ENCODE results near the gene MOCS2.

GRCh38 chr5:53071738-53072137 is 37.8 kb downstream of the MOCS2 start:
- TF ChIP-seq CTCF (IDR thresholded peaks at IDR 0.05) (no peak), POLR2A (IDR thresholded peaks at IDR 0.05) (no peak)
